ENCODE data around the gene STAT3.
"Not testable (repeated sequence)": the region's sequence is repeated elsewhere in the genome, so short reads cannot be mapped to it uniquely, and the experiment has no call there.

STAT3 gene

DNA sequence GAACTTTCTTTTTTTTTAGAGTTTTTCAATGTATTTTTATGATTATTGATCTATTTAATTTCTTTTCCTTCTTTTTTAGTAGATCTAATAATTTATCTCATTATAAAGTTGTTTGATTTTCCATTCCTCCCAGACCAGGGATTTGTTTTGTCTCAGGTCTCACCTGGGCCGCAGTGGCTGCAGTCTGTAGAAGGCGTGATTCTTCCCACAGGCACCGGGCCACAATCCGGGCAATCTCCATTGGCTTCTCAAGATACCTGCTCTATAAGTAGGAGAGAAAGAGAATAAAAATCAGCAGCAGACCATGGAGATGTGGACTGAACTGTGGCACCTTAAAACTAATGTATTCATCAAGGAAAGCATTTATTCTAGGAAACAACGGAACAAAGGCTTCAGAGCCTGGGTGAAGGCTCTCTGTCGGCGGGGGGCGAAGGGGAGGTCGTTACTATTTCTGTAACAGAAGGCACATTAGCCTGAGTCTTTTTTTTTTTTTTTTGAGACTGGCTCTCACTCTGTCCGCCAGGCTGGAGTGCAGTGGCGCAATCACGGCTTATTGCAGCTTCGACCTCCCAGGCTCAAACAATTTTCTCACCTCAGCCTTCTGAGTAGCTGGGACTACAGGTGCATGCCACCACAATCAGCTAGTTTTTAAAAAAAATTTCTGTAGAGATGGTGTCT lies 42.7 kb downstream of the STAT3 start:
- DNase-seq, result no peak

DNA sequence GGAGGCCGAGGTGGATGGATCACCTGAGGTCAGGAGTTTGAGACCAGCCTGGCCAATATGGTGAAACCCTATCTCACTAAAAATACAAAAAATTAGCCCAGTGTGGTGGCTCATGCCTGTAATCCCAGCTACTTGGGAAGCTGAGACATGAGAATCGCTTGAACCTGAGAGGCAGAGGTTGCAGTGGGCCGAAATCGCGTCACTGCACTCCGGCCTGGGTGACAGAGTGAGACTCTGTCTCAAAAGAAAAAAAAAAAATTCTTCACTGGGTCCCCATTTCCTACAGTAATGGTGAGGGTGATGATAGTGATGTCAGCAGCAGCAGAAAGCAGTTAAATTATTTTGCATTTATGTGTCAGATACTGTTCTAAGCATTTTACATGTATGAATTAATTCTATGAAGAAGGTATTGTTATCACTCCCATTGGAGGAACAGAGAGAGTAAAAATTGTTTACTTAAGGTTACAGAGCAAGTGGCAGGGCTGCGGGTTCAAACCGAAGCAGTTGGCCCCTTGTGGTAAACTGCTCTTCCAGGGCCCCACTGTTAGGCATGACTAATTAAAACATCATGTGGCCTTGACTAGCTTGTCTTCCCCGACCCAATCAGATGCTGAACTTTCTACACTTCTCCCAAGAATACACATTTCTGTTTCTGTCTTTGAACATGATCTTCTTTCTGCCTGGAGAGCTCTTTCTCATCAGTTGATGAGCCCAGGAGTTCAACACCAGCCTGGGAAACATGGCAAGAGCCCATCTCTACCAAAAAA lies 45.8 kb downstream of the STAT3 start:
- peak; percentile 49 for DNase-seq

DNA sequence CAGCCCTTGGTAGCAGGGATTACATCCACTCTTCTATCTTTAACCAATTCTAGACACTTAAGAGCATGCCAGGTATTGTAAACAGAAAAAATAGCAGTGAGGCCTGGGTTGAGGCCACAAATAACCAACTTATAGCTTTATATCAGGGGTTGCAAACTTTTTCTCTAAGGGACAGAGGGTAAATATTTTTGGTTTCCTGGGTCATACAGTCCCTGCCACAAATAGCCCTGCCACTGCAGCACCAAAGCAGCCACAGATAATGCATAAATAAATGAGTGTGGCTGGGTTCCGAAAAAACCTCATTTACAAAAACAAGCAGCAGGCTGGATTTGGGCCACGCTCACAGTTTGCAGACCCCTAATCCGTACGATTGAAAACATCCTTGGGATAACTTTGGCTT lies 46.7 kb downstream of the STAT3 start:
- no peak for DNase-seq

- no peak for DNase-seq
Measured at GRCh38 chr17:42340691-42341127, 47.5 kb downstream of the STAT3 start.

DNA sequence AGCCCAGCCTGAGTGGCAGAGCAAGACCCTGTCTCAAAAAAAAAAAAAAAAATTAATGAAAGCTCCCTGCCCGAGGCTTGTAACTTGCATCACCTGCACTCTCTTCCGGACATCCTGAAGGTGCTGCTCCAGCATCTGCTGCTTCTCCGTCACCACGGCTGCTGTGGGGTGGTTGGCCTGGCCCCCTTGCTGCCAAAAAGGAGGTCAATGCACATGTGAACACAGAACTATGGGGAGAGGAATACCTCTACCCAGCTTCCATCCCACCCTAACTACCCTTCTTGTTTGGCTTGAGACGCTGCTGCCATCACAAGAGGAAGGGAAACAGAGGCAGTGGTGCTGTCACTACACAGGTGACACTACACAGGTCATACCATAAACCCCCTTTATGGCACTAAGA lies 49.0 kb downstream of the STAT3 start:
- no peak for DNase-seq

DNA sequence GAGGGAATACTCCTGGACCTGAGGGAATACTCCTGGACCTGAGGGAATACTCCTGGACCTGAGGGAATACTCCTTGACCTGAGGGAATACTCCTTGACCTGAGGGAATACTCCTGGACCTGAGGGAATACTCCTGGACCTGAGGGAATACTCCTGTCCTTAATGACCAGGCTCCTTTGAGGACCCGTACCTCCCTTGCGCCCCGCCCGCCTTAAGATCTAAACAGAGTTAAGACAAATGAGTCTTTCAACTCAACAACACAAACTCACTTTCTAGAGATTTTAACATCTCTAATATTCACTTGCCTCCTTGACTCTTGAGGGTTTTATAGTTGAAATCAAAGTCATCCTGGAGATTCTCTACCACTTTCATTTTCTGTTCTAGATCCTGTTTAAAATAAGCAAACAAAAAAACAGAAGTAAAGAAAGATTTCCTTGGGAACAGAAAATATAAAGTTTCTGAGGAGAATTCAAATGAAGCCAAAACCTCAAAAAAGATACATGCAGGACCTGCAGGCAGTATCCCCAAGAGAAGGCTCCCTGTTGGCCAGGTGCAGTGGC lies 49.7 kb downstream of the STAT3 start:
- no peak for DNase-seq

GRCh38 chr17:42337442-42337841 lies 50.8 kb downstream of the STAT3 start:
- DNase-seq, result peak; percentile 89

GRCh38 chr17:42334677-42335076 lies 53.6 kb downstream of the STAT3 start:
- peak; percentile 73 for DNase-seq

DNA sequence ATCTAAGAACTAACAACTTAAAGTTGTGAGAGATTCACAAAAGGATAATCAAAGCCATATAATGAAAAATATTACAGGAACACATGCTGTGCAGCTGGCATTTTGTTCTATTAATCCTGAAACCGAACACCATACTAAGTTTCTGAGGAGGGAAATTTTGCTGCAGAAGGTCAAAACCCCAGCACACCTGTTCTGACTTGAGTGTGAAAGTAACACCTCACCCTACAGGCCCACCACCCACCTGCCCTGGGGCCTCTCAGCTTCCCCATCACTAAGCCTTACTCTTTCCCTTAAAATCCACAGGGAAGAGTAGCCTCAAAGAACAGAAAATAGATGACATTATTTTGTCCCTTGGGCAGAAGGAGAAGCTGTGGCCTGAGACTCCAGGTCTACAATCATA lies 55.2 kb downstream of the STAT3 start:
- no peak for DNase-seq

DNA sequence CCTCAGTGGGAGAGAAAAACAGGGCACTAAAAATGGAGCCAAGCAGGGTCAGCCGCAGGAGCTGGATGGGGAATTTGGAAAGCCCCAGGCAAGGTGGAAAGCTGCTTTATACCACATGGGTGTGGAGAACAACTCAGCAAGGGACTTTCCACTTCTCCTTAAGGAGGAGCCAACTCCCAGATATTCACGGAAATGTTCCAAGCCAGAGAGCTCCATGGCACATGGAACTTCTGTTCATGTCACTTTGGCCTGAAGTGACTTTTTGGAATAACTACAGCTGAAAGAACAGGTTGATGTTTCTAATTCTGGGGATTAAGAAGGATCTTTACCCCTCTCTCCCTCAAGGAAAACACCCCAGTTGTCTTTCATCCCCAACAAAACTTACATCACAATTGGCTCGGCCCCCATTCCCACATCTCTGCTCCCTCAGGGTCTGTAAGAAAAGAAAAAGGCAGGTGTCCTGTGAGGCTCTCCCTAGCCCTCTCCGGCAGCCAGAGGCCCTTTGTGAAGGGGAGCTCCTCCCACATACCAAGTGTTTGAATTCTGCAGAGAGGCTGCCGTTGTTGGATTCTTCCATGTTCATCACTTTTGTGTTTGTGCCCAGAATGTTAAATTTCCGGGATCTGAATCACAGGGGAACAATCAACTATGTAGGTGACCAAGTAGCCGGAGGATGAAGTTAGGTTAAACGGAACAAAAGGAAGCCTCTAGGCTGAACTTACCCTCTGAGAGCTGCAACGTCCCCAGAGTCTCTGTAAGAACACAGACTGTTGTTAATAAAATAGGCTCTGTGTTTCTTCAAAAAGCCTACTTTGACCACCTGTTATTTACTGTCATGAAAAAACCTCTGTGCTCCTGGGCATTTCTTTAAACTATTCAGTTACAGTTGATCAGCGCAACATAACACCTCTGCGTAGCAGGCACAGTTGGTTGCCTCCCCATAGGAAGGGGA lies 58.9 kb downstream of the STAT3 start:
- peak; percentile 47 for DNase-seq

GRCh38 chr17:42325026-42325425 lies 63.2 kb downstream of the STAT3 start:
- DNase-seq, result peak; percentile 62

GRCh38 chr17:42323268-42323773 lies 64.9 kb downstream of the STAT3 start:
- DNase-seq, result no peak

DNA sequence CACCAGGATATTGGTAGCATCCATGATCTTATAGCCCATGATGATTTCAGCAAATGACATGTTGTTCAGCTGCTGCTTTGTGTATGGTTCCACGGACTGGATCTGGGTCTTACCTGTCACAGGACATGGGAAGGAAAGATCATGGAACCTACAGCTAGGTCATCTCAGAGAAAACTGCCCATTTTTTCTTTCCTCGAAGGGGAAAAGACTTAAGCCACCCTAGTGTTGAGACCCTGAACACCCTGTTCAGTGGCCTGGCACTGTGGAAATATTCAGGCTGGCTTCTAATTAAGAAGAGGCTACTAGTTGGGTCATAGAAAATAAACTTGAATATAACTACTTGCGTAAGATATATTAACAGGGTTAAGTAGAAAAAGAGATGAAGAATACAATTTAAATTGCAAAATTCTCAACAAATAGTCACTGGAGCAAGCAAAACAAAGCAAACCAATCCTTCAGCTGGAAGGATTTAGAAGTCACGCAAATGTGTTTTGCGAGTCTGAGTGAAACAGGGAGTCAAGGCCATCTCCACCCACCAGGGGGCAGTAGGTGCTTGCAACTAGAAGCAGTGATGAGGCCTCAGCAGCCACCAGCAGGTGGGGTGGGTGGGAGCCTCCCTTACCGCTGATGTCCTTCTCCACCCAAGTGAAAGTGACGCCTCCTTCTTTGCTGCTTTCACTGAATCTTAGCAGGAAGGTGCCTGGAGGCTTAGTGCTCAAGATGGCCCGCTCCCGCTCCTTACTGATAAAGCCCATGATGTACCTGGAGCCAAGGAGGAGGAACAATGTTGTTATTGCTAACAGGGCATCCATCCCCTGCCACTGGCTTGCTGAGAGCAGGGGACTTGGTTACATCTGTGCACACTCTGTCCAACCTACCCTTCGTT lies 65.6 kb downstream of the STAT3 start:
- DNase-seq, result peak; percentile 92

DNA sequence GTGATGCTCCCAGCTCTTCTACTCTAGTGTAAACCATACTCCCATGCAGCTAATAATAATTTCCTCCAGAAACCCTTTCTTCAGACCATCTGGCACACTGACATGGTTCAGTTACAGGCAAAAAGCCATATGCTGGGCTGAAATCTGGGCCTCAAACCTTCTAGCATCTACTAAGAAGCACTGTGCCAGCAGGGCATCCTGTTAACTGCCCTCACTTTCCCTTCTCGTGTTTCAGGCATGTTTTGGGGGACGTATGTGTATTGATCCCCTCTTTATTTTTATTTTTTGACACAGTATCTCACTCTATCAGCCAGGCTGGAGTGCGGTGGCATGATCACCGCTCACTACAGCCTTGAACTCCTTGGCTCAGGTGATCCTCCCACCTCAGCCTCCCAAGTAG lies 66.7 kb downstream of the STAT3 start:
- DNase-seq, result no peak

DNA sequence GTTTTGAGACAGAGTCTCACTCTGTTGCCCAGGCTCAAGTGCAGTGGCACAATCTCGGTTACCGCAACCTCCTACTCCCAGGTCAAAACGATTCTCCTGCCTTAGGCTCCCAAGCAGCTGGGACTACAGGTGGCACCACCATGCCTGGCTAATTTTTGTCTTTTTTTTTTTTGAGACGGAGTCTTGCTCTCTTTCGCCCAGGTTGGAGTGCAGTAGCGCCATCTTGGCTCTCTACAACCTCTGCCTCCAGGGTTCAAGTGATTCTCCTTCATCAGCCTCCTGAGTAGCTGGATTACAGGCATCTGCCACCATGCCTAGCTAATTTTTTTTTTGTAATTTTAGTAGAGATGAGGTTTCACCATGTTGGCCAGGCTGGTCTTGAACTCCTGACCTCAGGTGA lies 70.3 kb downstream of the STAT3 start:
- not testable (repeated sequence) for DNase-seq

- DNase-seq, result no peak
Measured at GRCh38 chr17:42317266-42317845, 70.9 kb downstream of the STAT3 start.

DNA sequence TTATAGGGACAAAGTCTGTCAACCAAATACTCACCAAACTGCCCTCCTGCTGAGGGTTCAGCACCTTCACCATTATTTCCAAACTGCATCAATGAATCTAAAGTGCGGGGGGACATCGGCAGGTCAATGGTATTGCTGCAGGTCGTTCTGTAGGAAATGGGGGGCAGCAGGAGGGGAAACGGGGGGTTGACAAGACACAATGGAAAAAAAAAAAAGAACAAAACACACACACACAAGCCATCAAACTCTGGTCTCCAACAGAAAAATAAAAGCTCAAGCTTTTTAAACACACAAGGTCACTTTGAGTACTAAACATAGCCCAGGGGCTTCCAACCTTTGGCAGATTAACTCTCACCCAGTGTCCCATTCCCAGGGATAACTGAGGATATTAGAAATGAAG lies 71.5 kb downstream of the STAT3 start:
- no peak for DNase-seq

DNA sequence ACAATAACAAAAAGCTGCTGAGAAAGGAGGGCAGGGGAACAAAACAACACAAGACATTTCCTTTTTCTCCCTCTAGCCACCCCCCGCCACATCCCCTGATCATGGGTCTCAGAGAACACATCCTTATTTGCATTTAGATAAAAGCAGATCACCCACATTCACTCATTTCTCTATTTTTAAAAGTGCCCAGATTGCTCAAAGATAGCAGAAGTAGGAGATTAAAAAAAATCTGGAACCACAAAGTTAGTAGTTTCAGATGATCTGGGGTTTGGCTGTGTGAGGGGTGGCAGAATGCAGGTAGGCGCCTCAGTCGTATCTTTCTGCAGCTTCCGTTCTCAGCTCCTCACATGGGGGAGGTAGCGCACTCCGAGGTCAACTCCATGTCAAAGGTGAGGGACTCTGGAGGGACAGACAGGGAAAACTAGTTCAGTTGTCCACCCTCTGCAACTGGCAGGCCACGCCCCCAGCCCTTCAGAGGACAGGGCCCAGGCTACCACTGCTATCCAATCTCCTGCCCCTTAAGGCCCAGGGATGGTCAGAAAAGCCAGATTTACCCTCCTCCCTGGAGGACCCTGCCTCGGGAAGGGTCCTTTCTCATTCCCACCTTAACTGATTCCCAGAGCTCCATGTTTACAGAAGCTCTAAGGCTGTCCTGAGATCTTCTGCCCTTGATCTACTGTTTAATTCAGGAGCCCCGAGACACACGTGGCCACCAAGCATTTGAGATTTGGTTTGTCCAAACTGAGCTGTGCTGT lies 72.7 kb downstream of the STAT3 start:
- DNase-seq, result no peak

- no peak for DNase-seq
Measured at GRCh38 chr17:42313773-42314566, 74.3 kb downstream of the STAT3 start.

Measured in fibroblast of skin of scalp (primary cell).